Neural progenitor cell (in vitro differentiated cells): ENCODE results near the gene APLP2. TPM values are rescaled to one million over a fixed set of nuclear protein-coding genes. Genes with fewer than 3 reads are reported as not detected.

Source experiments
- DNase-seq: peaks from one replicate; pipeline ENCODE4 v3.0.0-alpha.2; 2016; ENCODE audit warnings: low spot score
- H2AFZ ChIP-seq: fragments of 200-600 bp; sonication (generic); replicated peaks from 2 replicates; pipeline ENCODE4 v1.6.1; 2016; ENCODE audit warnings: antibody characterized with exemption
- H3F3A ChIP-seq: fragments of 200-600 bp; sonication (generic); 2 replicates; pipeline ENCODE4 v1.6.1; 2016; ENCODE audit warnings: antibody characterized with exemption, low read depth
- H3K27ac ChIP-seq: fragments of 200-600 bp; sonication (generic); 2 replicates; pipeline ENCODE4 v1.5.1; 2016; ENCODE audit warnings: mild to moderate bottlenecking
- H3K27me3 ChIP-seq: fragments of 200-600 bp; sonication (generic); 2 replicates; pipeline ENCODE4 v1.6.1; 2016; ENCODE audit warnings: mild to moderate bottlenecking, moderate library complexity
- H3K36me3 ChIP-seq: fragments of 200-600 bp; sonication (generic); 2 replicates; pipeline ENCODE4 v1.5.1; 2016
- H3K4me1 ChIP-seq: fragments of 200-600 bp; sonication (generic); 2 replicates; pipeline ENCODE4 v1.6.1; 2016; ENCODE audit warnings: mixed run types
- H3K4me2 ChIP-seq: fragments of 200-600 bp; sonication (generic); 2 replicates; pipeline ENCODE4 v1.6.1; 2016
- H3K4me3 ChIP-seq: fragments of 200-600 bp; sonication (generic); 2 replicates; pipeline ENCODE4 v1.5.1; 2016
- H3K79me2 ChIP-seq: fragments of 200-600 bp; sonication (generic); 2 replicates; pipeline ENCODE4 v1.6.1; 2016; ENCODE audit warnings: low read depth
- H3K9ac ChIP-seq: fragments of 200-600 bp; sonication (generic); 2 replicates; pipeline ENCODE4 v1.6.1; 2016
- H3K9me3 ChIP-seq: fragments of 200-600 bp; sonication (generic); 2 replicates; pipeline ENCODE4 v1.5.1; 2016; ENCODE audit warnings: low read depth
- H4K20me1 ChIP-seq: fragments of 200-600 bp; sonication (generic); 2 replicates; pipeline ENCODE4 v1.6.1; 2016; ENCODE audit warnings: low read depth
- H3K27ac Mint-ChIP-seq: 3 replicates; pipeline ENCODE4 v1.8.0; 2021; ENCODE audit warnings: mixed read lengths
- H3K27me3 Mint-ChIP-seq: 2 replicates; pipeline ENCODE4 v1.8.0; 2022; ENCODE audit warnings: low read depth, mild to moderate bottlenecking, inconsistent platforms, moderate library complexity, mixed read lengths; ENCODE audit not compliant: insufficient read depth
- H3K36me3 Mint-ChIP-seq: 3 replicates; pipeline ENCODE4 v1.8.0; 2021; ENCODE audit warnings: mixed read lengths
- H3K4me1 Mint-ChIP-seq: 3 replicates; pipeline ENCODE4 v1.8.0; 2021; ENCODE audit warnings: mixed read lengths
- H3K4me3 Mint-ChIP-seq: 3 replicates; pipeline ENCODE4 v1.8.0; 2021; ENCODE audit warnings: mild to moderate bottlenecking, moderate library complexity, mixed read lengths
- H3K9me3 Mint-ChIP-seq: 3 replicates; pipeline ENCODE4 v1.8.0; 2020; ENCODE audit warnings: mixed read lengths
- EZH2 ChIP-seq: fragments of 200-600 bp; sonication (generic); IDR thresholded peaks from 2 replicates; pipeline ENCODE4 v1.6.1; 2017; ENCODE audit warnings: antibody characterized with exemption, mild to moderate bottlenecking, moderate library complexity
- EZH2phosphoT487 ChIP-seq: fragments of 200-600 bp; sonication (generic); IDR thresholded peaks from 2 replicates; pipeline ENCODE4 v1.6.1; 2017; ENCODE audit warnings: antibody characterized with exemption
- total RNA-seq: library from RNA; depleted of rRNA; stranded (reverse); fragments of >200 nt; gene quantifications from 2 replicates; pipeline ENCODE4 v1.2.3, GENCODE V29; 2015; ENCODE audit warnings: low replicate concordance
- TF ChIP-seq, protein P1 (sequence below): fragments of 200-600 bp; sonication (generic); IDR thresholded peaks from 2 replicates; pipeline ENCODE4 v1.5.1; 2017; ENCODE audit warnings: antibody characterized with exemption, mild to moderate bottlenecking

APLP2 gene
- total RNA-seq, 1 donor from 2014 or later = 455 TPM

DNA sequence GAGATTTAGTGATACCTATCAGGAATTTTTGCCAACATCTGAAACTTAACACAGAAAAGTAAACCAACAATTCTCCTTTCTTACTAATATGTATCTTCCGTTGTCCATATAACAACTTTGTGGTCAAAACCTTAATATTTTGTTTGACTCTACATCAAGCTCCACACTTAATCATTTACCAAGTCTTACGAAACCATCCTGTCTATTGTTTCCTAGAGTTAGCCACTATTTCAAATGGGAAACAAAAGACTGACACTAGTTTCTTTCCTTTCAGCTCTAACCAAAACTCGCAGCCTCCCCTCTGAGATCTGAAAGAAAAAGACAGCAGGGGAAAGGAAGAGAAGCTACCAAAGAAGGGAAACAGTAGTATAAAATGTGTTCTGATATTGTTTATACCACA is 40.6 kb upstream of the APLP2 start:
- no peaks in the 10 kb centered on the region for H3K9me3 ChIP-seq
- no peaks in the 10 kb centered on the region for H3K9me3 Mint-ChIP-seq
- no peaks in the 10 kb centered on the region for H3K36me3 ChIP-seq
- no peak overlapping the region for H3K4me3 Mint-ChIP-seq
- H3K9ac ChIP-seq = no peak overlapping the region
- peak; percentile 28 for DNase-seq
- H3K27me3 Mint-ChIP-seq = peaks cover 2% of the 10 kb centered on the region
- peak overlapping the region; percentile 15 for H3K27ac ChIP-seq
- no peaks in the 10 kb centered on the region for H4K20me1 ChIP-seq
- H3K4me1 ChIP-seq = peaks cover 23% of the 10 kb centered on the region
- H3K4me1 Mint-ChIP-seq = peaks cover 10% of the 10 kb centered on the region
- H3K27ac Mint-ChIP-seq = no peak overlapping the region
- no peaks in the 10 kb centered on the region for H3K36me3 Mint-ChIP-seq
- no peaks in the 10 kb centered on the region for H3K27me3 ChIP-seq
- TF ChIP-seq, protein P1, sequence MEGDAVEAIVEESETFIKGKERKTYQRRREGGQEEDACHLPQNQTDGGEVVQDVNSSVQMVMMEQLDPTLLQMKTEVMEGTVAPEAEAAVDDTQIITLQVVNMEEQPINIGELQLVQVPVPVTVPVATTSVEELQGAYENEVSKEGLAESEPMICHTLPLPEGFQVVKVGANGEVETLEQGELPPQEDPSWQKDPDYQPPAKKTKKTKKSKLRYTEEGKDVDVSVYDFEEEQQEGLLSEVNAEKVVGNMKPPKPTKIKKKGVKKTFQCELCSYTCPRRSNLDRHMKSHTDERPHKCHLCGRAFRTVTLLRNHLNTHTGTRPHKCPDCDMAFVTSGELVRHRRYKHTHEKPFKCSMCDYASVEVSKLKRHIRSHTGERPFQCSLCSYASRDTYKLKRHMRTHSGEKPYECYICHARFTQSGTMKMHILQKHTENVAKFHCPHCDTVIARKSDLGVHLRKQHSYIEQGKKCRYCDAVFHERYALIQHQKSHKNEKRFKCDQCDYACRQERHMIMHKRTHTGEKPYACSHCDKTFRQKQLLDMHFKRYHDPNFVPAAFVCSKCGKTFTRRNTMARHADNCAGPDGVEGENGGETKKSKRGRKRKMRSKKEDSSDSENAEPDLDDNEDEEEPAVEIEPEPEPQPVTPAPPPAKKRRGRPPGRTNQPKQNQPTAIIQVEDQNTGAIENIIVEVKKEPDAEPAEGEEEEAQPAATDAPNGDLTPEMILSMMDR = no peak
- TF ChIP-seq EZH2 (no peak), EZH2phosphoT487 (no peak)
- H2AFZ ChIP-seq = peak overlapping the region; percentile 38
- H3F3A ChIP-seq = peaks cover 23% of the 10 kb centered on the region
- no peaks in the 10 kb centered on the region for H3K79me2 ChIP-seq
- no peak overlapping the region for H3K4me3 ChIP-seq
- peak overlapping the region; percentile 50 for H3K4me2 ChIP-seq

DNA sequence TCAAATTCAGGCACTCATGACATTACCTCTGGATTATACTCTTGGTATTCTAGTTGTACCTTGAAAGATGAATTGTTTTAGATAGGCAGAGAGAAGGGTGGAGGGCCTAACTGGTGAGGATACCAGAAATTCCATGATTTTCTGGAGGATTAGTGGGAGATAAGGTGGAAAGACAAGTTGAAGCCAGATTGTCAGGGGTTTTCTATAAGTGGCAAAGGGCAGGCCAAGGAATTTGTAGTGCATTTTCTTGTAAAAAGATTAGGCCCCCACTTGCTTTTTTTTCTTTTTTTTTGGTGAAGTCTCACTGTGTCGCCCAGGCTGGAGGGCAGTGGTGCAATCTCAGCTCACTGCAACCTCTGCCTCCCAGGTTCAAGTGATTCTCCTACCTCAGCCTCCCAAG is 38.6 kb upstream of the APLP2 start:
- no peak overlapping the region for H2AFZ ChIP-seq

DNA sequence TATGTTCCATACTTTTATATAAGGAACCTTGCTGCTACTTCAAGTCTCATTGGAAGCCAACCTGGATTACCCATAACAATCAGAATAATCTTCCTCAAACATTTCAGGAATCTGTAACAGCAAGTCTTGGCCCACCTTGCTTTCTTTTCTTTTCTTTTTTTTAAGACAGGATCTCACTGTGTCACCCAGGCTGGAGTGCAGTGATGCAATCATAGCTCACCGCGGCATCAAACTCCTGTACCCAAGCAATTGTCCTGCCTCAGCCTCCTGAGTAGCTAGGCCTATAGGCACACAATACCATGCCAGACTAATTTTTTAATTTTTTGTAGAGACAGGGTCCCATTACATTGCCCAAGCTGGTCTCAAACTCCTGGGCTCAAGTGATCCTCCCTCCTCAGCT is 37.7 kb upstream of the APLP2 start:
- no peak overlapping the region for H3K27ac ChIP-seq
- H3K4me1 Mint-ChIP-seq = peaks cover 13% of the 10 kb centered on the region
- H3K9me3 Mint-ChIP-seq = no peaks in the 10 kb centered on the region
- no peak overlapping the region for H3K27ac Mint-ChIP-seq
- no peak overlapping the region for H3K9ac ChIP-seq
- peaks cover 24% of the 10 kb centered on the region for H3K4me1 ChIP-seq
- TF ChIP-seq, protein P1 = no peak
- no peaks in the 10 kb centered on the region for H3K9me3 ChIP-seq
- H3K4me3 Mint-ChIP-seq = no peak overlapping the region
- no peaks in the 10 kb centered on the region for H3K27me3 ChIP-seq
- no peak for DNase-seq
- H3K79me2 ChIP-seq = no peaks in the 10 kb centered on the region
- no peaks in the 10 kb centered on the region for H3K36me3 Mint-ChIP-seq
- H3F3A ChIP-seq = peaks cover 24% of the 10 kb centered on the region
- no peak overlapping the region for H3K4me2 ChIP-seq
- peaks cover 2% of the 10 kb centered on the region for H3K27me3 Mint-ChIP-seq
- no peaks in the 10 kb centered on the region for H4K20me1 ChIP-seq
- H2AFZ ChIP-seq = no peak overlapping the region
- H3K36me3 ChIP-seq = no peaks in the 10 kb centered on the region
- H3K4me3 ChIP-seq = no peak overlapping the region

More for the DNA sequence above, 38.6 kb upstream of the APLP2 start:
- H3K4me3 ChIP-seq = no peak overlapping the region
- no peak overlapping the region for H3K9ac ChIP-seq
- Mint-ChIP-seq H3K27me3 (peaks cover 2% of the 10 kb centered on the region), H3K4me3 (no peak overlapping the region), H3K36me3 (no peaks in the 10 kb centered on the region), H3K27ac (no peak overlapping the region), H3K4me1 (peaks cover 8% of the 10 kb centered on the region), H3K9me3 (no peaks in the 10 kb centered on the region)
- H3K4me2 ChIP-seq = no peak overlapping the region
- peaks cover 23% of the 10 kb centered on the region for H3F3A ChIP-seq
- no peaks in the 10 kb centered on the region for H3K9me3 ChIP-seq
- H3K4me1 ChIP-seq = peaks cover 23% of the 10 kb centered on the region
- H3K27ac ChIP-seq = no peak overlapping the region
- no peaks in the 10 kb centered on the region for H3K36me3 ChIP-seq
- H4K20me1 ChIP-seq = no peaks in the 10 kb centered on the region
- TF ChIP-seq EZH2 (no peak), EZH2phosphoT487 (no peak)
- TF ChIP-seq, protein P1 = no peak
- DNase-seq = no peak
- no peaks in the 10 kb centered on the region for H3K27me3 ChIP-seq
- H3K79me2 ChIP-seq = no peaks in the 10 kb centered on the region
